Sigmoid colon (tissue), 7 donors: ENCODE results near the gene FOXO6. TPM values are rescaled to one million over a fixed set of nuclear protein-coding genes. Genes with fewer than 3 reads are reported as not detected.

ENCODE experiments used
- DNase-seq: peaks from one replicate; pipeline ENCODE4 v3.0.0-alpha.2; 2019
- H3K27ac ChIP-seq, 4 donors: fragments of 200-600 bp; sonication (generic); one replicate each; pipeline ENCODE4 v1.5.1; 2016 to 2019; ENCODE audit warnings: mild to moderate bottlenecking in 1 of 4
- H3K27me3 ChIP-seq, 3 donors: fragments of 200-600 bp; sonication (generic); one replicate each; pipeline ENCODE4 v1.5.1; 2019; ENCODE audit warnings: mild to moderate bottlenecking in 1 of 3
- H3K36me3 ChIP-seq, 4 donors: fragments of 200-600 bp; sonication (generic); one replicate each; pipeline ENCODE4 v1.5.1; 2016 to 2019
- H3K4me1 ChIP-seq, 4 donors: fragments of 200-600 bp; sonication (generic); one replicate each; pipeline ENCODE4 v1.5.1; 2017 to 2019
- H3K4me3 ChIP-seq, 4 donors: fragments of 200-600 bp; sonication (generic); one replicate each; pipeline ENCODE4 v1.5.1; 2017 to 2019; ENCODE audit warnings: mild to moderate bottlenecking in 2 of 4, moderate library complexity in 1 of 4
- H3K9me3 ChIP-seq, 4 donors: fragments of 200-600 bp in 3 of 4; sonication (generic) in 3 of 4; one replicate each; pipeline versions ENCODE4 v1.5.1 to v1.6.1; 2013 to 2019
- CTCF ChIP-seq, 4 experiments: fragments of 450-650 bp in 3 of 4; fragments of 200-600 bp in 1 of 4; IDR thresholded peaks; one replicate each; pipeline ENCODE4 v1.5.1; 2016 to 2019; ENCODE audit warnings: antibody characterized with exemption in 4 of 4, mild to moderate bottlenecking in 3 of 4, moderate library complexity in 2 of 4
- EP300 ChIP-seq, 4 donors: sonication (generic); formaldehyde crosslinking; IDR thresholded peaks; one replicate each; pipeline ENCODE4 v1.6.1; 2017; ENCODE audit warnings: antibody characterized with exemption in 4 of 4
- POLR2A ChIP-seq, 2 donors: fragments of 450-650 bp; IDR thresholded peaks; one replicate each; pipeline ENCODE4 v1.6.1; 2016; ENCODE audit warnings: antibody characterized with exemption in 2 of 2, mild to moderate bottlenecking in 2 of 2, moderate library complexity in 2 of 2
- POLR2AphosphoS5 ChIP-seq, 4 donors: sonication (generic); formaldehyde crosslinking; IDR thresholded peaks; one replicate each; pipeline ENCODE4 v1.6.1; 2017; ENCODE audit warnings: antibody characterized with exemption in 4 of 4
- WGBS, 2 donors: extraction: QIAGEN DNeasy Blood & Tissue Kit; methylation state at CpG; one replicate each; pipeline ENCODE4 v1.1.7; 2013; 5-methylcytosine and 5-hydroxymethylcytosine counted together
- intact Hi-C: fragments of 100-400 bp; cut with DNase I; formaldehyde crosslinking; loops from one replicate; pipeline ENCODE4 v1.15.1; 2023
- polyA plus RNA-seq, 3 donors: library from polyadenylated mRNA; stranded (reverse); fragments of 200-250 nt; gene quantifications; one replicate each; pipeline ENCODE4 v1.2.3, GENCODE V29; 2013
- total RNA-seq, 4 donors: library from RNA; depleted of rRNA; stranded (reverse); fragments of >200 nt; gene quantifications; one replicate each; pipeline ENCODE4 v1.1.0, GENCODE V29; 2016
- donor health status: healthy with polysubstance abuse.
- donor health status: Bipolar disorder and iron deficiency.
- donor health status: healthy.

FOXO6 gene
- total and polyA plus RNA-seq, 7 donors: 0.20 to 1.4 (median 0.81) TPM; not detected in 2

GRCh38 chr1:41354956-41355355 is 6.3 kb upstream of the FOXO6 start:
- no peaks in the 10 kb centered on the region for H3K36me3 ChIP-seq
- intact Hi-C loops: loop anchor here (5.0 kb wide), 2 partner anchors 43 to 88 kb away; no protein-coding TSS in a partner anchor
- WGBS, 2 donors: 93 to 94% methylated on average over 3 of the region's 3 CpGs
- TF ChIP-seq CTCF (IDR thresholded peaks at IDR 0.05) (no peak), POLR2A (IDR thresholded peaks at IDR 0.05) (no peak), EP300 (IDR thresholded peaks at IDR 0.05) (no peak), POLR2AphosphoS5 (IDR thresholded peaks at IDR 0.05) (no peak)
- no peaks in the 10 kb centered on the region for H3K9me3 ChIP-seq
- no peak for DNase-seq
- H3K27me3 ChIP-seq: no peaks in the 10 kb centered on the region
- H3K4me3 ChIP-seq: no peak overlapping the region
- H3K27ac ChIP-seq: no peak overlapping the region
- H3K4me1 ChIP-seq: peaks cover 0 to 27% (median 26%) of the 10 kb centered on the region in 4 donors

- no peak for TF ChIP-seq POLR2A (IDR thresholded peaks at IDR 0.05)
- no peak for TF ChIP-seq CTCF (IDR thresholded peaks at IDR 0.05)
- no peak for TF ChIP-seq POLR2AphosphoS5 (IDR thresholded peaks at IDR 0.05)
- no peak for TF ChIP-seq EP300 (IDR thresholded peaks at IDR 0.05)
- Histone ChIP-seq H3K27ac (no peak overlapping the region), H3K27me3 (no peaks in the 10 kb centered on the region), H3K4me1 (peaks cover 0 to 31% (median 30%) of the 10 kb centered on the region in 4 donors), H3K4me3 (no peak overlapping the region), H3K36me3 (no peaks in the 10 kb centered on the region), H3K9me3 (no peaks in the 10 kb centered on the region)
- intact Hi-C loops: loop anchor here (5.0 kb wide), 2 partner anchors 43 to 88 kb away; no protein-coding TSS in a partner anchor
- DNase-seq: no peak
- WGBS, 2 donors: 98% methylated on average over 1 of the region's 1 CpG
Observed at GRCh38 chr1:41355356-41355755, 5.9 kb upstream of the FOXO6 start.

DNA sequence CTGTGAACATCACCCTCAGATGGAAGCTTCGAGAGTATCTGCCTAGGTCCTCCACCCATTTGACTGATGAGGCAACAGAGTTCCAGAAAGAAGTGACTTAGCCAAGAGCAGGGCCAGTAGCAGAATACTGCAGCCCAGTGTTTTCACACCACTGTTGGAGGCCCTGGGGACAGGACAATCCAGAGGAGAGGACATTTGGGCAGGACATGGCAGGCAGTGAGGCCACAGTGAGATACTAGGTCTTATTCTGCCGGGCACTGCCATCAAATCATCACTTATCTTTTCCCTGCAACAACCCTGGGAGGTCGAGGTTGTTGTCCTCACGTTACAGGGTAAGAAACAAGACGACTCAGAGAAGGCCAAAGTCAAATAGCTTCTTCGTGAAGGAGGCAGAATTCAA is 5.5 kb upstream of the FOXO6 start:
- Histone ChIP-seq H3K27ac (no peak overlapping the region), H3K36me3 (no peaks in the 10 kb centered on the region), H3K4me1 (peaks cover 0 to 35% (median 34%) of the 10 kb centered on the region in 4 donors), H3K9me3 (no peaks in the 10 kb centered on the region), H3K27me3 (no peaks in the 10 kb centered on the region), H3K4me3 (no peak overlapping the region)
- WGBS, 2 donors: 84 to 85% methylated on average over 6 of the region's 6 CpGs
- TF ChIP-seq POLR2AphosphoS5 (IDR thresholded peaks at IDR 0.05) (no peak), EP300 (IDR thresholded peaks at IDR 0.05) (no peak), POLR2A (IDR thresholded peaks at IDR 0.05) (no peak), CTCF (IDR thresholded peaks at IDR 0.05) (no peak)
- no peak for DNase-seq
- intact Hi-C loops: loop anchor here (5.0 kb wide), 2 partner anchors 43 to 88 kb away; no protein-coding TSS in a partner anchor

- Histone ChIP-seq H3K9me3 (no peaks in the 10 kb centered on the region), H3K4me1 (peaks cover 0 to 39% (median 38%) of the 10 kb centered on the region in 4 donors), H3K36me3 (no peaks in the 10 kb centered on the region), H3K27ac (no peak overlapping the region), H3K27me3 (no peaks in the 10 kb centered on the region), H3K4me3 (no peak overlapping the region)
- DNase-seq: no peak
- intact Hi-C loops: loop anchor here (5.0 kb wide), 2 partner anchors 44 to 89 kb away; no protein-coding TSS in a partner anchor
- 89 to 94% methylated on average over 4 of the region's 4 CpGs for WGBS, 2 donors
- TF ChIP-seq CTCF (IDR thresholded peaks at IDR 0.05): no peak
- no peak for TF ChIP-seq EP300 (IDR thresholded peaks at IDR 0.05)
- no peak for TF ChIP-seq POLR2AphosphoS5 (IDR thresholded peaks at IDR 0.05)
- TF ChIP-seq POLR2A (IDR thresholded peaks at IDR 0.05): no peak
Observed at GRCh38 chr1:41356752-41357151, 4.5 kb upstream of the FOXO6 start.
